Measurements from ENCODE around the gene OPA1.

Gene OPA1

GRCh38 chr3:193656445-193656844 is 63.4 kb downstream of the OPA1 start:
- no peak for DNase-seq

- no peak for DNase-seq
Observed at GRCh38 chr3:193656878-193657282, 63.9 kb downstream of the OPA1 start.

DNA sequence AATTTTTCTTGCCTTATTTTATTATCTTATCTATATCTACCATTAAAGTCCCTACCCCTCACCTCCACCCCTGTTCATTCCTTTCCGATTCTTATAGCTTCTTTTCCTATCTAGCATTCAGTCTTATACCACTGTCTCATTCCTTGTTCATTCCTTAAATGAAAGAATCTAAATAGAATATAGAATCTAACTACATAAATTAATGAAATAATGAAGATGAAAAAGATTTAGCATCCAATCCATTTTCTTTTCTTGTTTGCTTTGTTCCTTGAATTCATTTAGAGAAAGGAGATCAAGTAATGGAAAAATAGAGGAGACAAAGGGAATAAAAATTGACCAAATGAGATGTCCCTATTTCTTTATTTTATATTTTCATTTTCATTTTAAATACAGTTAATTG is 67.2 kb downstream of the OPA1 start:
- no peak for DNase-seq

DNA sequence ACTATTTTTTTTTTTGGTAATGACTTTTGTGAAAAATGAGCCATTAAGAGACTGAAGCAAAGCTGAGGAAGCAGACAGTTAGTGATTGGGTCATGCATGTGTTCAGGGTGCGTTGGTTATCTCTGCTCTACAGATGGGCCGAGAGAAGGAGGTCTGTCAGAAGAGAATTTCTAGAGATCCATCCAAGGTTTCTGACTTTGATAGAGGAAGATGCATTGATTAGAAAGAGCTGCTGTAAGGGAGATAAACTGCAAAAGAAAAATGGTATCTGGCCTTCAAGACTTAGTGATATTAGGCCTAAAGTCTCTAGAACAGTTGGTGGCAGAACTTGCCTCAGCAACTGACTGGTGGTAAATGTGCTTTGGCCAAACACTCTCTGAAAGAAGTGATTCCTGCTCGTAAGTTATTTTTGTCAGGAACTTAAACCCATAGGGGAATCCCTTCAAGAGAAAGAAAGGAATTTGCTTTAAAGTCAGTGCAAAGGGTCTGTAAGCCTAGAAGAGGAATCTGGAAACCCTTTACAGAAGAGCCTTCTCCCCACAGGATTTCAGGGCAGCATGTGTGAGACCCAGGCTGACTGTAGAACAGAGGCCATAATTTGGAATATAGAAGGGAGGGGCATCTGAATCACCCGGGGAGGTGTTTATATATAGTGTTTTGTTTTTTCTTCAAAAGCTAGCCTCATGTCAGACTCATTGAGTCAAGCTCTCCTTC is 67.8 kb downstream of the OPA1 start:
- no peak for DNase-seq

- DNase-seq: no peak
Observed at GRCh38 chr3:193662757-193663322, 69.8 kb downstream of the OPA1 start.

- DNase-seq: no peak
Observed at GRCh38 chr3:193665370-193665989, 72.5 kb downstream of the OPA1 start.

DNA sequence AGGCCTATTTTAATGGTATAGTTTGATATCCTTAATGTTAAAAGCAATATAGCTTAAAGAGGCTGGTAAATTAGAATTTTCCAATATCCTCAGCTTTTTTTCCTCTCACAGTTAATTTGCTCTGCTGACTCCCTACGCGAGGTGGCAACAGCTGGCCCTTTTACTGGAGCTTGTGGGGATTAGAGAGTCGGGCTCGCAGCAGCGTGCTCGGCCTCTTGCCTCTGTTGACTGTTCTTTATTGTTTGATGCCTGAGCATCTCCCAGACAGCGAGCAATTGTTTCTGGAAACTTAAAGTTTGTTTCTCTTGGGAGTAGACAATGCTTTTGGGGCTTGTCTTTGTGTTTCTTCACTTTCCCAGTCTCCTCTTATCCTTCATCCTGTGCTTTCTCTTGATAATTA is 80.8 kb downstream of the OPA1 start:
- DNase-seq: no peak

- no peak for DNase-seq
Observed at GRCh38 chr3:193674714-193675113, 81.7 kb downstream of the OPA1 start.

GRCh38 chr3:193677734-193678133 is 84.7 kb downstream of the OPA1 start:
- no peak for DNase-seq

DNA sequence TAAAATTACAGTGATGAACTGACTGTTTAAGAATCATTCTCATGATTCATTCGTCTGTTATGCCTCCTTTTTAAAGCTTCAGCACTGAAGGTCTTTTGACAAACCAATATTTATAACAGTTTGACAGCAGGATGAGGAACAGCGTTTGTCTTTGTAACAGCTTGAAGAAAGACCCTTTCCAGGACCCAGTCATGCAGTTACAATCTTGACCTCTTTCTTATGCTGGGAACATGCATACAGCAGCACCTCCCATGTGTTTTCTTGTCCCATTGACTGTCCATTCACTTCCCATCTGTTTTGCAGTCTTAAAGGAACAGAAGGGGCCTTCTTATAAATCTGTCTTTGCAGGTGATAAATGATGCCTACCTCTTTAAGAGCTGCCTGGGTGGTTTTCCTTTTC is 87.2 kb downstream of the OPA1 start:
- DNase-seq: no peak

- DNase-seq: no peak
Observed at GRCh38 chr3:193681631-193682030, 88.6 kb downstream of the OPA1 start.

DNA sequence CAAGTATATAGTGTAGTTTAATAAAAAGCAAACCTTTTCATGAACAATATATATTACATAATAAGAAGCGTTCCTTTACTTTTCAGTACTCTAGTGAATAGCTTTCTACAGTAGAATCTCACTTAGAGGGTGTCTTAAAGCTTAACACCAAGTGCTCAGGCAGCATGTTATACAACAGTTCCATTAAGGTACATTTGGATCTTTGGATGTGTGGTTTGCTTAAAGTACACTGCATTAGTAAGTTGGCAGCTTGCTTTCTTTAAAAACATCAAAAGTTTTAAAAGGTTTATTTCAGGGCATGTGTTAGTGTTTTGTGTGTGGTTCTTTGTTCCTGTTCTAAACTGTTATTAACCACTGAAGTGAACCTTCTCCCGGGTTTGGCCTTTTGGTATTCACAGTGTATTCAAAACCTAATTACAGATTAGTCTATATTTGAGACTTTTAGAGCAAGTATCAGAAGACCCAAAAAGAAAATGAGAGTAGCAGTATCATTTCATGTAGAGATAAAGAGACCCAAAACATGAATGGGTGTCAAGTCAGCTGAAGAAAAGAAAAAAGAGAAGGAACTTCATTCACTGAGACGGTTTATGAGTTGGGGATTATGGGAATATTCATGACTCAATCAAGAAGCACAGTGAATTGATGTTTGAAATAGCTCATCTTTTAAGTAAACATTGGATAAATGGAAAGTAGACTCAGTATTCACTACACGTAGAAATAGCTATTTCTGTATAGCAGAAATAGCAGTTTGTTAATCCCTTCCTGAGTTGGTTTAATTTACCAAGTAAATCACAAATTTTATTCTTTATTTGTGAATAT is 93.9 kb downstream of the OPA1 start:
- no peak for DNase-seq

DNA sequence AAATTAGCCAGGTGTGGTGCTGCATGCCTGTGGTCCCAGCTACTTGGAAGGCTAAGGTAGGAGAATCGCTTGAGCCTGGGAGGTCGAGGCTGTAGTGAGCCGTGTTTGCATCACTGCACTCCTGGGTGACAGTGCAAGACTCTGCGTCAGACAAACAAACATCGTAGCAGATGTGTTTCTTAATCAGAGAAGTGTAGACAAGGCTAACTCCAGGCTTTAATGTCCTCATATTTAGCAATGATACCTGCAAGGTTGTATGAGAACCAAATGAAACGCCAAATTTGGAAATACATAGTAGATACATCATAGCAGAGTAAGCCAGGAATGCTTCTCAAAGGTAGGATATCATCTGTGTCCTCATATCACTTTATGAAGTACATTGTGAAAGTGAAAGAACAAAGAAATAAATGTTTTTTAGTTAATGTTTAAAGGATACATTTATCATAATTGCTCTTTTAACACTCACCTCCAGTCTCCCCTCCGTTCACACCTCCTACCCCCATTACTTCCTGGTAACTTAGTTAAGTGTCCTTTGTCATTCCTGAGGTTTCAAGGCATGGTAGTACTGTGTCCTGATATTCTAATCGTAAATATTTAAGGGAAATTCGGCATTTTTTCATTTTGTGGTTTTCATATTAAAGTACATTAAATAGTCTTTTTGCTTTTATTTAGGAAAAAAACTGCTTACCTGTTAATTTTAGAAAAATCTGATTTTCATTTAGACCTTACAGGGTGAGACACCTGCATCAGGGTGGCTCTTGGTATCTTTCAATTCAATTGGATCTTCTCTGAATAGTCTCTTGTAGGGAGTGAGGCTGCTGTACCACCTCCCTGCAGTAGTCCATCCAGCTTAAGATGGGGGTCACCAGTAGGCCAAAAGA is 96.1 kb downstream of the OPA1 start:
- no peak for DNase-seq

DNA sequence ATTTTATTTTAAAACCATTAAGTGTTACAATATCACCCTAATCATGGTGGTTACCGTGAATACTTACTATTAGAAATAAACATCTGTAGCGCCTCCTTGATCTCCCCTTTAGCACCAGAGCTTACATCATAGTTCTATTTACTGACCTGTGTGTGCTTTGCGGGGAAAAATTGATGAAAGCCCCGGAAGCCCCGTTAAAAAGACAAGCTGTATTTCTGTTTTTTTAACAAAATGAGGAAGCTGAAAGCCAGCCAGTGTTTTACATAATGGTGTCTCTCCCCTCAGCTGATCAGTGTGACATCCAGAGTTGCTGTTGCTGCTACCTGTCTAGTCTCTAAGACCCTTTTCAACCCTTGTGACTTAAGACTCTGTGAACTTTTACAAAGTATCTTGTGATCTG is 100.8 kb downstream of the OPA1 start:
- no peak for DNase-seq

GRCh38 chr3:193701953-193702635 is 109.1 kb downstream of the OPA1 start:
- DNase-seq: no peak

DNA sequence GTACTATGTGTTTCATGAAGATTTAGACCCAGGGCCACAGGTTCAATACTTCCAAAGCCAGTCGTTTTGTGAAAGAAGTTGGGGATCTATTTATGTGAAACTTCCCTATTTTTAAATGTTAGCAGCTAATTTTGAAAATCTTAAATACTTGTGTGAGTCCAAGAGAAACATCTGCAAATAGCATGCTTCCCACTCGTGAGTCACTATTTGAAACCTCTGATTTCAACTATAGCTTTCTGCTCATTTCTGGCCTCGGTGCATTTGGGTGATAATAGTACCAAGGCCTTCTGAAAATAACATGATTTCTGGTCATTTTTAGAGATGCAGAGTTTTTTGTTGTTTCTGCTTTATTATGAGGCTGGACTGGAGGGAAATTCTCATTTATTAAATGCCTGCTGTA is 110.0 kb downstream of the OPA1 start:
- DNase-seq: no peak

GRCh38 chr3:193704431-193704830 is 111.4 kb downstream of the OPA1 start:
- DNase-seq: no peak

GRCh38 chr3:193708270-193708669 is 115.3 kb downstream of the OPA1 start:
- DNase-seq: no peak

GRCh38 chr3:193710286-193711165 is 117.5 kb downstream of the OPA1 start:
- DNase-seq: no peak

DNA sequence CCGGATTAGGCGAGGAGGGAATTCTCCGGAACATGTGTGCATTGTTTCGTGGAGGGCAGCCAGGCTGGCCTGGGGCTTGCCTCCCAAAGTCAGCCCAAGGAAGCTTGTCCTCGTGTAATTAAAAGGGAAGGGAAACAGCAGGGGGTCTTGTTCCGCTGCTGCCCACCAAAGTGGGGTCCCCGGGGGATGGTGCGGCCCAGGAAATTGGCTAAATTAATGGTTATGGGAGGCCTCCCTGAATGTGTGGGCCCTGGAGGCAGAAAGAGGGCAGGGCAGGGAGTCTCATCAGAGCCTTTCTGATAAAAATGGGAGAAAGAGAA is 118.1 kb downstream of the OPA1 start:
- DNase-seq: no peak

DNA sequence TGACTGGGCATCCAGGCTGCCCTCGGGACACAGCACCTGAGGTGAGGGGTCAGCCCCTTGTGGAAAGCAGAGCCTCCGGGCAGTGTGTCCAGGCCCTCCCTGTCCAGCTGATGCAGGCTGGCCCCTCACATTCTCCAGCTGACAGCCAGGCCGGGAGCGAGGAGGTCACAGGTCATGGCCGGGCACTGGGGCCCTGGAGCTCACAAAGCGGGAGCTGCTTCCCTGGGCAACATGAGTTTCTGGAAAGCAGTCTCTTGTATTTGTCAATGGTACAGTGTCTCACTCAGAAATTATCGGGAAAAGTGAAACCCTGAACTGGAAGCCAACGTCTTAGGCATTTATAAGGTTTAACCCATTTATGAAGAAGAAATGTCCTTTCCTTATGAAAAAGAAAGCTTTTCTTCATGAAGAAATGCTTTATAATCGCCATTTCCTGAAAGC is 118.5 kb downstream of the OPA1 start:
- no peak for DNase-seq

Data from activated CD4-positive, CD25-positive, alpha-beta regulatory T cell (primary cell).